NCI-H1417 (cell line): Measurements from ENCODE around the gene LRRC61.

Source experiments
- DNase-seq, 3 experiments: peaks; one replicate each; lab custom pipeline; 2025; lab: John Stamatoyannopoulos, UW

Gene LRRC61

DNA sequence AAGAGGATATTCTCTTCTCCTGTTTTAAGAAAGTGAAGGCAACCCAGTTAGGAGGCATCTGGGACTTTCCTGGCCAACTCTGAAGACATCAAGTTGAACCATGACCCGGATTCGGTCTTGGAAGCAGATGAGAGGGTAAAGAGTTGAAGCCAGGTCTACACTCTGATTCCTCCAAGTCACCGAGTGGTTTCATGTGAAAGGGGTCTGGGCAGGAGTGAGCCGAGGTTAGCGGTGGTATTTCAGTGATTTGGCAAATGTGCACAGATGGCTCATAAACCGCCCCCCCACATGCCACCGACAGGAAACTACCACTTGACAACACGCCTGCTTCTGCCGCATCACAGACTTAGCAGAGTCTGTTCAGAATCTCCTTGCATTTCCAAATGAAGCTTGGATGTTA lies 34.1 kb downstream of the LRRC61 start:
- peak in 2 of 3 experiments; percentile 35 to 70 for DNase-seq

DNA sequence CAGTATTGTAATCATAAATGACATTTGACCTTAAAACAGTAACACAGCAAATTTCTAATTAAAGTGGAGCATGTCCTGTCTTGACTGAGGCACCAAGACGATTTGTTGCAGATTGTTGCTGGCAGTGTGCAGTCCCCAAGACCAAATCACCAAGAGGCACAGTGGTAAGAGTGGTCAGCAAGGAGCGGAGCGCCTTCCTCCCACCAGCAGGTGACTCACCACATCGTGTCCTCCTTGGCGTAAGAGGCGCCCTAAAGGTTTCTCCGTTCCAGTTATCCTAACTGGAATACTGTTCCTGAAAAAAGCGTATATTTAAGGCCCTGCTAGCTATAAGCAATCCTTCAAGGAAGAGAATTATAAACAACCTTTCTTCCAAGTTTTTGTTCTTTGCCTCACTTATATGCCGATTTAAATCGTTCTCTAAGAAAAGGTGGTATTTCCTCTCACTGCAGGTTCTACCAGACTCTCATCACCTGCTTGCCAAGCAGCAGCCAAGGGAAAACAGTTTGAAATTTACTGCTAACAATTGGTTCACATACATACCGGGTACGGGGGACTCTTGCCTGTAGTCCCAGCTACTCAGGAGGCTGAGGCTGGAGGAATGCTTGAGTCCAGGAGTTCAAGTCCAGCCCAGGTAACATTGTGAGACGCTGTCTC lies 34.7 kb downstream of the LRRC61 start:
- peak in 1 of 3 experiments; percentile 66 for DNase-seq

DNA sequence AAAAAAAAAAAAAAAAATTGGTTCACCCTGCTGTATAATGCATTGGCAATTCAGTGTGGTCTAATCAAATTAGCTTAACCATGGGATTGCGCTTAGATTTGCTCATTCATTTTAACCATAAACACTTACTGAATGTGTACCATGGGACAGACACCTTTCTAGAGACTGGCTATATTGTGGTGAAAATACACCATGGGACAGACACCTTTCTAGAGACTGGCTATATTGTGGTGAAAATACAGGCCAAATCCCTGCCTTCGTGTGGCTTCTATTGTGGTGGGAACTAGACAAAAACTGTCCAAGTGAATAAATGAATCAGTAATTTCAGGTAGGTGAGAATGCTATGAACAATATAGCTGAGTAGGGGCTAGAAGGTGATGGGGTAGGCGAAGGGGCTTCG lies 35.3 kb downstream of the LRRC61 start:
- DNase-seq = no peak

DNA sequence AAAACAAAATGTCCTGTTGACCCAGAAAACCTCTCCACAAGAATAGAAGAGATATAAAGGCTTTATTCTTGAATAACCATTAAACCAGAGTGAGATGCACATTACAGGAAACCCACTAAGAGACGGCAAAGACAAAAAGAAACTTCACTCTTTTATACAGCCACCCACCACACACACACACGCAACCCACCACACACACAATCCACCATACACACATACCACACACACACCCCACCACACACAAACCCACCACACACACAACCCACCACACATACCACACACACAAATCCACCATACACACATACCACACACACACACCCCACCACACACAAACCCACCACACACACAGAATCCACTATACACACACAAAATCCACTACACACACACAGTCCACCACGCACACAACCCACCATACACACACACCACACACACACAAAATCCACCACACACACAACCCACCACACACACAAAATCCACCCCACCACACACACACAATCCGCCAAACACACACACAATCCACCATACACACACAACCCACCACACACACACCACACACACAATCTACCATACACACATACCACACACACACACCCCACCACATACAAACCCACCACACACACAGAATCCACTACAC lies 36.0 kb downstream of the LRRC61 start:
- DNase-seq = no peak

DNA sequence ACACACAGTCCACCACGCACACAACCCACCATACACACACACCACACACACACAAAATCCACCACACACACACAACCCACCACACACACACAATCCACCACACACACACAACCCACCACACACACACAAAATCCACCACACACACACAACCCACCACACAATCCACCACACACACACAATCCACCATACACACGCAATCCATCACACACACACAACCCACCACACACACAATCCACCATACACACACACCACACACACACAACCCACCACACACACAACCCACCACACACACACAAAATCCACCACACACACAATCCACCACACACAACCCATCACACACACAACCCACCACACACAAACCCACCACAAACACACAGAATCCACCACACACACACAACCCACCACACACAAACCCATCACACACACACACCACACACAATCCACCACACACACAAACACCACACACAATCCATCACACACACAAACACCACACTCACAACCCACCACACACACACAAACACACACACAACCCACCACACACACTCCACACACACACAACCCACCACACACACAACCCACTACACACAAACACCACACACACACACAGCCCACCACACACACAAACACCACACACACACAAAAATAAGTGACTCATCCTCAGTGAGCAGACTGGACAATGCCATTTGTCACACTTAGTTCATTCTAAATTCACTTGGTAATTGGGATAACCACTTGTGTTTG lies 36.6 kb downstream of the LRRC61 start:
- no peak for DNase-seq

DNA sequence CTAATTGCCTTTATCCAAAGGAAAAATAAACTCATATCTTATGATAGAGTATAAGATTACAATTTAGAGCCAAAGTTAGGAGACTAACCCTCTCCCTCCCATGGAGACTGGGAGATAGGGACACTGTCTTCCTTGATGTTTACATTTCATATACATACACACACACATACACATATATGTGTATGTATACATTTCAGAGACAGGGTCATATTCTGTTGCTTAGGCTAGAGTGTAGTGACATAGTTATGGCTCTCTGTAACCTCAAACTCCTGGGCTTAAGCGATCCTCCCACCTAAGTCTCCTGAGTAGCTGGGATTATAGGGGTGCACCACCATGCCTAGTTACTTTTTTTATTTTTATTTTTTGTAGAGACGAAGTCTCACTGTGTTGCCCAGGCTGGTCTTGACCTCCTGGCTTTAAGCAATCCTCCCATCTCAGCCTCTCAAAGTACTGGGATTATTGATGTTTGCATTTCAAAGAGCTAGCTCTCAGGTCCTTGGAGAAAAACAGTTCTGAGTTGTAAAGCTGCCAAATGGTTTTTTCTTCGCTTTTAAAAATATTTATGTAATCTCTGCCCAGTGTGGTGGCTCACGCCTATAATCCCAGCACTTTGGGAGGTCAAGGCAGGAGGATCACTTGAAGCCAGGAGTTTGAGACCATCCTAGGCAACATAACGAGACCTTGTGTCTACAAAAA lies 37.4 kb downstream of the LRRC61 start:
- no peak for DNase-seq

DNA sequence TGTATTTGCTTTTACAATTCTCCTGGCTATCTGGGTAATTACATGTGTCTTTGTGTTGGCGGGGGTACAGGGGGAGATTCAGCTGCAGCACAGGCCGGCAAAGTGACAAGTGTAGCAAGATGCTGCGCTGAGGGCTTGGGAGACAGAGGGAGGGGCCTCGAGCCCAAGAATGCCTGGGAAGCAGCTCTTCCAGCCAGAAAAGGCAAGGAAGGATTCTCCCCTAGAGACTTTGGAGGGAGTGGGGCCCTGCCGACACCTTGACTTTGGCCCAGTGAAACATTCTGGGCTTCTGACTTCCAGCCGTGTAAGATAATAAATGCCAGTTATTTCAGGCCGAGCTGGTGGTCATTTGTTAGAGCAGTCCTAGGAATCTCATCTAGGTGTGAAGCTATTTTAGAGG lies 38.2 kb downstream of the LRRC61 start:
- no peak for DNase-seq

DNA sequence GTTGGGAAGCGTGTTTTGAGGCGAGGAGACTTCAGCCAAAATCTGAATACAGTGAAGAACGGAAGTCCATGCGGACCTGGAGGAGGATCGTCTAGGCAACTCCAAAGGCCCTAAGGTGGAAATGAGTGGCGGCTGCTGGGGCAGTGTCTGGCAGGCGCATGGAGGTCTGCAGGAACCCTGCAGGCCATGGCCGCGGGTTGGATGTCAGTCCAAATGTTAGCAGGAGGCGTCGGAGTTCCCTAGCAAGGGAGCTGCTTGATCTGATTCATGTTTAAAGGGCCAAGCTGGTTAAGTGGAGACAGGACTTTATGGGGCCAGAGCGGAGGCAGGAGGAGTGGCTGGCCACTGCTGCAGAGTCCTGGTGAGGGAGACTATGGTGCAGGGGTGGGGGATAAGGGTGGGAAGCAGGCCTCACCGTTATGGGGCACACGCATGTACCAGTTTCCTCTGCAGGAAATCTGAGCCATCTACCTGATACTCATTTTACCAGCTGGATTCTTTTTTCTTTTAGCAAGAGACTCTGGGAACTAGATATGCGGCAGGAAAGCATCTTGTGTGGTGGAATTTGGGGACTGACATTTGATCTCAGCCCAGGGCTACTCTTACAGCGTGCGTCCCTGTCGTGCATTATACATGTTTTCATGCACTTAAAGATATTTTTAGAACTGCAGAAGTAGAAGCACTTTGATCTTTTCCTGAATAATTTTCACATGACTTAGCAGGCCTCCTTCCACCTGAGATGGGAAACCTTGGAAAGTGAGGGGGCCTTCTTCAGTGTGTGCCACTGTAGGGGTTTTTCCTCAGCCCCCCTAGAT lies 38.9 kb downstream of the LRRC61 start:
- no peak for DNase-seq

DNA sequence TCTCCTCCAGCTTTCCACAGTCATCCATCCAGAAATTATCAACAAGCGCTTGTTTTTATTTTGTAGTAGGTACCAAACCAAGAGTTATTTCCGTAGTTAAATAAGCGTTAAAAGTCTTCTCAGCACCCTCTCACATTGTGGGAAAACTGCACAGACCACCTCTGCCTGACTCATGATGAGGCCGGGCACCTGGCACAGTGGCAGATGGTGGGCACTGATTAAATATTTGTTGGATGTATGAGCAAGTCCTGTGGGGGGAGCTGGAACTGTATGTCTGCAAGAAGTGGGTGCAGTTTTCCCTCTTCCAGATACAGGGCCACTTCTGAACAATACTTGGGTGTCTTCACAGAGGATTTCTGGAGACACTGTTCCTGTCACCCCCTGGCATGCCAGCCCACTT lies 40.2 kb downstream of the LRRC61 start:
- no peak for DNase-seq

DNA sequence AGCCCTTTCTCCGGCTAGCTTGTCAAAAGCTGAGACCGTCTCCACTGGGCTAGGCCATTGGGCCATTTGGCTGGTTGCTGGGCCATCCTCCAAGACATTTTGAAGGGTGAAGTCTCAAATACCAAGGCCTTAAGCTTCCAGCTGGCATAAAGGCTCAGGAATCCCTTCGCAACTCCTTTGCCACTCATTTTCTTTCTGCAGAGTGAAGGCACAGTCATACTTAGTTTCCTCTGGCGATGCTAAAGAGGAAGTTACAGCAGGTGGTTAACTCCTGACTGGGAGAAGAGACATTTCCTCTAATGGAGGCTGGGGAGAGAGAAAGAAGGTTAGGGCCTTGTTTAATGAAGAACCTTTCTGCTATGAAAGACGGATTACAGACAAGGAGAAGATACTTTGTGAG lies 40.7 kb downstream of the LRRC61 start:
- no peak for DNase-seq

DNA sequence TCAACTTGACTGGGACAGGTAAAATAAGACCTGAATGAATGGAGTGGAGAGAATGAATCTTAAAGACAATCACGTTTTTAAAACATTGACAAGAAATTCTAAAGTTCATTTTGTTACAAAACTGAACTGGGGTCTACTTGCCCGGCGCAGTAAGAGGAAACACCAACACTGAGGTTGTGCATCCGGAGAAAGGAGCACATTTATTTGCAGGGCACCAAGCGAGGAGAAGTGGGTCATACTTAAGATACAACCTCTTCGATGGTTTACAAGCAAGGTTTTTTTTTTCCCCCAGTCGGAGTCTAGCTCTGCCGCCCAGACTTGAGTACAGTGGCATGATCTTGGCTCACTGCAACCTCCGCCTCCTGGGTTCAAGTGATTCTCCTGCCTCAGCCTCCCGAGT lies 42.0 kb downstream of the LRRC61 start:
- no peak for DNase-seq

DNA sequence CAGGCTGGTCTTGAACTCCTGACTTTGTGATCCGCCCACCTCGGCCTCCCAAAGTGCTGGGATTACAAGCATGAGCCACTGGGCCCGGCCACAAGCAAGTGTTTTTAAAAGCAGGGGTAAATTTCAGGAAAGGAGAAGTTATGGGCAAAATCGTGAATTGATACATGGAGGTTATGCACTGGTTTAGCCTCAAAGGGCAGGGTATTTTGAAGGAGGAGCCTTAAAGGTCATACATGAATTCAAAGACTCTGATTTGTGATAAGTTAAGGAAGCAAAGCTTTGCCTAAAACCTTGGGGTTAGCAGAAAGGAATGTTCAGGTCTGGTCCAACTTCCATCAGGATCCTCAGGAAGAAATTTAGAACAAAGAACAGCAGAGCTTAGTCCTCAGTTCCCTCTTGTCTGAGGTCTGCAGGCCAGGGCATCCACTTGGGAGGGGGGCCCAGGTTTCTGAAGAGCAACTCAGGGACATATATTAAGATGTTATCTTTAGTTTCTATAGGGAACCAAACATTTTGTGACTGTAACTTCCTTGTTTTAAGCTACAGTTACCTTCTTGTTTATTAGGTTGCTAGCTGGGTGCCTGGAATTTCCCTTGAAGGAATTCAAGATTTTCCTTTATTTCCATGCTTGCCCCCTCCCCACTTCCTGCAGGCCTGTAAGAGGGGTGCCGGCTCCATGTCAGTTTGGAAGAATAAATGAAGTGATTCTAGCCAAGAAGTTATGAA lies 42.7 kb downstream of the LRRC61 start:
- no peak for DNase-seq

DNA sequence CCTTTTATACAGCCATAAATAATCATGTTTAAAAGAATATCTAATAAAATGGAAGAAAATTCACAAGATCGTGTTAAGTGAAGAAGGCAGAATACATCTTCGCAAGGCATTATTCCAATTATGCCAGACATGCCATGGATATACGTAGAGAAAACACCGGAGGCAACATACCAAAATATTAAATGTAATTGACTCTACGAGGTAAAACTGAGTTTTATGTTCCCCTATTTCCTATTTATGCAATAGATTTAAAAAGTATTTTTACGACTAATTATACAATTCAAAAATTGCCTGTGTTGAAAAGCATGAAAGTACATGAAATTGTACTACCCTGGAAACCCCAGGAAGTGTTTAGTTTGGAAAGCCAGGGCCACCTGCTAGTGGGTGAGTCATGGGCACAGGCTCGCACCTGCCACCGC lies 44.5 kb downstream of the LRRC61 start:
- no peak for DNase-seq

DNA sequence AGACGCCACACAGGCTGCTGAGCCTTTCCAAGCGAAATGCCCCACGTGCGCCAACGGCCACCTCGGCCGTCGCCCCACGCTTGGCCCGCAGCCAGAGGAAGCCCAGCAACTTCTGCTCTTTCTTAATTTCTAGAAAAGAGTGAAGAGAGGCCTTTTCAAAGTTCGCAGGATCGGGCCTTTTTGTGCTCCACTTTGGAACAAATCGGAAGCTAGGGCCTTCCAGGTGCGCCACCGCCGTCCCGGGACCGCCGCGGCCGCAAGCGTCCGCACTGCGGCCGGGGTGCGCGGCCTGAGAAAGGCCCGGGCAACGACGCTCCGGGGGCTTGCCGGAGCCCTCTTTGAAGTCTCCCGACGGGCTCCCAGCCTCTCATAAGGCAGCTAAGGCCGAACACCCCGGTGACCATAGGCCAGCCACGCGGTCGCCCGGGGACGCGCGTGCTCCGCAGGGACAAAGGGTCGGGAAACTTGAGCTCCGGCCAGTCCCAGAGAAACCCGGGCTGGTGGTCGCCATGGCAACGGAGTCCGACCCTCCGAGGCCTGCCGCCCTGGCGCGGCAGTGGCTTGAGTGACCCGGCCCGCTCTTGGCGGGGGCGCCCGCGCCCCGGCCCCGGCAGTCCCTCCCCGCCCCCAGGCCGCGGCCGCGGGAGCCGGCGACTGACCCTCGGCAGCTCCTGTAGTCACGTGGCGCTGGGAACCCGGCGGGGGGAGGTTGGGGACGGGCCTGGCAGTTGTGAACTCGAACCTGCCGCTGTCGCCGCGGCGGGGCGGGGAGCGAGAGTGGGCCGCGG lies 45.1 kb downstream of the LRRC61 start, which contains the start of gene REPIN1:
Gene REPIN1 (plus strand): TSS at position 727 of the 788 bp plus-strand sequence. CDS start 890 bp downstream, outside the sequence.
- peak; percentile 91 to 96 (median 95) for DNase-seq

DNA sequence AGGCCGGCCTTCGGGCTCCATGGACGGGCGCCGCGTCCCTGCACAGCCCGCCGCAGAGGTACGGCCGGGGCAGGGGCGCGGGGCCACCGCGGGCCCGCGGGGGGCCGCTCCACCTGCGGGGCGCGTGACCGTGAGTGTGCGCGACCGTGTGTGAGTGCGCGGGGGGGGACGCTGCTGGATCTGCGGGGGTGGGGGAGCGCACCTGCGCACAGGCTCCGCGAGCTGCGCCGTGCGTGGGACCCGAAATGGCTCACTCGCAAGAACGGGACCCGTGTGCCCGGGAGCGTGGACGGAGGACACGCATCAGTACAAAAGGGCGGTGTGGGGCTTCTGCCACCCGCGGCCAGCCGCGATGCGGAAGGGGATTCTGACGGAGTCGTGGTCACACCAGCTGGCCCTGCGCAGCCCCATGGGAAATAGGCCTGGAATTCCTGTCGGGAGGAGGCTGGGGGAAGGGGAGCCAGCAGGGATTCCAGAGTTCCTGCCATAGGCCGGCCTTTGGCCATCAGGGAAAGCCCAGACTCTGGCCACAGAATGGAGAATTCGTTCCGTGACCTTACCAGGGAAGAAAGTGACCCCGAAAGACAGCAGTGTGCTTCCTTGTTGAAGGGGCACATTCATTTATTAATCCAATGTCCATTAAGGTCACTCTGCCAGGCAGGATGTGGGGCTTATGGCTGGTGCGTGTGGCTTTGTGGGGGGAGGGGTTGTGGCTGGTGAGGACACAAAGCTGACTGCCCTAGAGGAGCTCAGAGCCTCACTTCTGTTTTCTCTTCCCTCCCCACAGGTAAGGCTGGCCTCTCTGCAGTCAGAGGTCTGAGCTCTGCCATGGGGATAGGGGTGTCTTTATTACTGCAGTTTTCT lies 46.0 kb downstream of the LRRC61 start:
- DNase-seq = peak; percentile 58 to 82 (median 78)

DNA sequence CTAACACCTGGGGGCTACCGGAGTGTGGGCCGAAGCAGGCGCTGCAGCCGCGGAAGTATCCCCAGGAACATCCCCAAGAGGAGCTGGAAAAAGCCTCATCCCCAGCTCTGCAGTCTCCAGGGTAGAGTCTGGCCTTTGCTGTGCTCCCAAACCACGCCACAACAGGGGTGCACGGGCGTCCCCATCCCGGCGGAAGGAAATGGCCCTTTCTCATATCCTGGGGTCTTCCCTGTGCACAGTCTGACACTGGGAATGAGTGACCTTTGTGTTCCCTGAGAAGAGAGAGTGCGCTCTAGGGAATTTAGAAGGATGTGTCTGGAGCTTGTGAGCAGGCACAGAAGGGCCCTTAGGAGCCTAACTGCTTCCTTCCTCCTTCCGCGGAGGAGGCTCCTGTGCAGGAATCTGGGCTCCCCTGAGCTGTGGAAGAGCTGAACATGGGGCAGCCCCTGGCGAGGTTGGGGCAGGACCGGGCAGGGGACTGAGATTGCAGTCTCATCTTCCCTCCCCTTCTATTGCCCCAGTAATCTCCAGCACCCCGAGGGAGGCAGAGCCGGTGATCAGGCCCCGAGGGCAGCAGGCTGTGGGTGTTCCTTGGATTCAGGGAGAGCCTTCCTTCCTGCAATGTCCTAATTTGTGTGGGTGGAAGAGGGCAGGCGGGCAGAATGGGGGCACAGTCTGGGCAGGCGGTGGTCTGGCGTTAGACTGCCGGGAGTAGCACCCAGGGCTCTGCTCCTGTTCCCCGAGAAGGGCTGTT lies 46.8 kb downstream of the LRRC61 start:
- peak in 1 of 3 experiments; percentile 50 for DNase-seq

DNA sequence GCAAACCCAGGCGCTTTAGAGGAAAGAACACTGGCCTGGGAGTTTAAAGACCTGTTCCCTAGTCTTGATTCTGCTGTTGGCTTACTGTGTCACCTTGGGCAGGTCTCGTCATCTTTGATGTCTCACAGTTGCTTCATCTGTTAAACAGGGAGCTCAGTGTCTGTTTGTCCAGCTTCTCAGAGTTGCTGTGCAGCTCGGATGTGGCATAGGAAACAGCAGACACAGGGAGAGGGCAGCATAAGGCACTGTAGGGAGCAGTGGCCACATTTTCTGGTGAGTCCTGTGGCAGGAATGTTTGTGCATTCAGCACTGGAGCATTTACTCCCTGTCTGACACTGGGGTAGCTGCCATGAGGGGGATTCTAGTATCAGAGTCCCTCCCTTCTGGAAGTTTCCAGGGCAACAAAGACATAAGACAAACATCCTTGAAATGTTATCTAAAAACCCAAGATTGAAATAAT lies 47.5 kb downstream of the LRRC61 start:
- no peak for DNase-seq
